ENCODE data around the gene NEK3. TPM values are rescaled to one million over a fixed set of nuclear protein-coding genes. Genes with fewer than 3 reads are reported as not detected.
A peak's percentile ranks its signal among the peaks of the same experiment; 100 is the strongest.
"Not testable (repeated sequence)": the region's sequence is repeated elsewhere in the genome, so short reads cannot be mapped to it uniquely, and the experiment has no call there.

Gene NEK3
- total and polyA plus RNA-seq, 8 donors = 2.3 to 171 (median 19.6) TPM

DNA sequence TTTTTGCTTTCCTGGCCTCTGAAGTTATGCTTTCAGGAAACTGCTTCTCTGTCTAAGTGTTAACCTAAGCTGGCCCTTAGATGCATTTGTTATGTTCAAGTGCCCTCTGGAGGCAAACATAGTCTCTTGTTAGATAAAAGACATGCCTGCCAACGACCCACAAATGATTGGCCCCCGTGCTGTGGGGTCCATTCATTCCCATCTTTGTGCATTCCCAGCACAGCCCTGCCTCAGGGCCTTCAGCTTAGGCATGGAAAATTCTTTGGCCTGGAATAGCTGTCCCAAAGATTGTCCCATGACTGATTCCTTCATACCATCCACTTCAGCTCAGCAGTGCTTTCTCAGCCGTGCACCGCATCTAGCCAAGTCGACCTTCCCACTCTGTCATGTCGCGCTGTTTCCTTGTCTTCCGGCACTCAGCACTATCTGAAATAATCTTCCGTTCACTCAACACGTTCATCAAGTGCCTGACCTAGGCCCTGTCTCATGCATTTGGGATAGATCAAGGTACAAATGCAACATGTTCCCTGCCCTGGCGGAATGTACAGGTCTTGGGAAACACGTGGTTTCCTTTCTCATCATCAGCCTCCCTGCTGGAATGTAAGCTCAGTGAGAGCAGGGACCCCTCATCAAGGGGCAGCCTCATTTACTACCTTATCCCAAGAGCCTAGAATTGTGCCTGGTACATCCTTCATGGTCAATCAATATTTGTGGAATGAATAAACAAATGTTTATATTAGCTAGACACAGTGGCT, 42.2 kb upstream of the NEK3 start:
- TF ChIP-seq, protein P1, sequence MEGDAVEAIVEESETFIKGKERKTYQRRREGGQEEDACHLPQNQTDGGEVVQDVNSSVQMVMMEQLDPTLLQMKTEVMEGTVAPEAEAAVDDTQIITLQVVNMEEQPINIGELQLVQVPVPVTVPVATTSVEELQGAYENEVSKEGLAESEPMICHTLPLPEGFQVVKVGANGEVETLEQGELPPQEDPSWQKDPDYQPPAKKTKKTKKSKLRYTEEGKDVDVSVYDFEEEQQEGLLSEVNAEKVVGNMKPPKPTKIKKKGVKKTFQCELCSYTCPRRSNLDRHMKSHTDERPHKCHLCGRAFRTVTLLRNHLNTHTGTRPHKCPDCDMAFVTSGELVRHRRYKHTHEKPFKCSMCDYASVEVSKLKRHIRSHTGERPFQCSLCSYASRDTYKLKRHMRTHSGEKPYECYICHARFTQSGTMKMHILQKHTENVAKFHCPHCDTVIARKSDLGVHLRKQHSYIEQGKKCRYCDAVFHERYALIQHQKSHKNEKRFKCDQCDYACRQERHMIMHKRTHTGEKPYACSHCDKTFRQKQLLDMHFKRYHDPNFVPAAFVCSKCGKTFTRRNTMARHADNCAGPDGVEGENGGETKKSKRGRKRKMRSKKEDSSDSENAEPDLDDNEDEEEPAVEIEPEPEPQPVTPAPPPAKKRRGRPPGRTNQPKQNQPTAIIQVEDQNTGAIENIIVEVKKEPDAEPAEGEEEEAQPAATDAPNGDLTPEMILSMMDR (IDR thresholded peaks at IDR 0.05) = peak in 1 of 7 experiments; percentile 7
- H3K36me3 ChIP-seq; H3K4me3 ChIP-seq; intact Hi-C loops (cut with DNase I; ENCODE audit: low total_unique reads); H3K9me3 ChIP-seq; H3K27me3 ChIP-seq; H3K4me1 ChIP-seq; H3K27ac ChIP-seq: not testable (repeated sequence)
- WGBS, 5 donors = 33 to 39% (median 37%) methylated on average over 12 of the region's 12 CpGs
- peak in 1 of 2 donors; percentile 75 for DNase-seq

DNA sequence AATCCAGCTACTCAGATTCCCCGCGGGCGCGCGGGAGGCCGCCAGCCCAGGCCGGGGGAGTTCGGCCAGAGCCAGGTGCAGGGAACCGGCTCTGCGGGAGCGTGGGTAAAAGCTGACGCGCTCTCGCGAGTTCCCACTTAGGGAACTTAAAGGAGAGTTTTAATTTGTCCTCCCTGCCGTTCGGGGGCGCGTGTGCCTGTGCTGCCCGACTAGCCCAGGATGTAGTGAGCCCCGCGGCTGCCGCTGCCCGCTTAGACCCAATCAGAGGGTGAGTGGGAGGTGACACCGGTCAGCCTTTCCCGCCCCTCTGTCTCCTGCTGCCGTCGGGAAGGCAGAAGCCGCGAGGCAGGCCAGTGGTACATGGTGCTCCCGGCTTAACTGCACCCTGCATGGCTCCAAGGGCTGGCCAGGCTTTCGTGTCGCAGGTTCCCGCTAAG, 36.0 kb upstream of the NEK3 start:
- Histone ChIP-seq H3K4me3 (peak overlapping the region; percentile 68 to 94 (median 84)), H3K36me3 (peaks cover 0 to 2% (median 0%) of the 10 kb centered on the region in 4 donors), H3K27ac (peak overlapping the region; percentile 25 to 85 (median 83)), H3K9me3 (no peaks in the 10 kb centered on the region), H3K27me3 (no peaks in the 10 kb centered on the region), H3K4me1 (peaks cover 16 to 38% (median 33%) of the 10 kb centered on the region in 4 donors)
- TF ChIP-seq, protein P1 (IDR thresholded peaks at IDR 0.05) = no peak
- TF ChIP-seq EP300 (IDR thresholded peaks at IDR 0.05) = no peak
- TF ChIP-seq POLR2A (IDR thresholded peaks at IDR 0.05) = no peak
- peak in 2 of 3 donors; percentile 47 to 72 for TF ChIP-seq POLR2AphosphoS5 (IDR thresholded peaks at IDR 0.05)
- DNase-seq = peak; percentile 79 to 94
- WGBS, 5 donors = 4 to 18% (median 13%) methylated on average over 20 to 34 of the region's 34 CpGs
- intact Hi-C loops (cut with DNase I; ENCODE audit: low total_unique reads) = no loop called here

DNA sequence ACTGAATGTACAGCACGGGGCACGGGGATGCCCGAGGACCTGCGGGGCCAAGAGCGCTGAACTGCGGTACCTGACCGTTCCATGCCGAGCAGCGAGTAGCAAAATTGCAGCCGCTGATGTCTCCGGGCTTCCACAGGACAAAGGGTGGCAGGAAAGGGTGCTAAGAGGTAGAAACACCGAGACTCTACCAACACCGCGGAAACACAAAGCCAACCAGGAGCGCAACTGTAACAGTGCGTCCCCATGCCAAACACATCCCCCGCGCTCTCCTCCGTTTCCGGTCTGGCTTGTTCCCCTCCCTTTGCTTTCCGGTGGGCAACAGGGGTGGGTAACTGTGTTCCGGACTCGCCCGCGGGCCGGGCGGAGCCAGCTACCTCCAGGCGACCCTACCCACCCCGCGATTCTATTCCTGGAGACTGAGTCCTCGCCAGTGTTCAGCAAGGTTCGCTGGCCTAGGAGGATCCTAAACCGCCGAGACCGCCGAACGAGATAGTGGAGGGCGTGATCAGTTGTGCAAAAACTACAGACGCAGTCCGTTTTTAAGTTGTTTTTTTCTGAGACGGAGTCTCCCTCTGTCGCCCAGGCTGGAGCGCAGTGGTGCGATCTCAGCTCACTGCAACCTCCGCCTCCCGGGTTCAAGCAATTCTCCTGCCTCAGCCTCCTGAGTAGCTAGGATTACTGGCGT, 34.9 kb upstream of the NEK3 start:
- WGBS, 5 donors = 0 to 1% (median 0%) methylated on average over 32 to 47 of the region's 47 CpGs
- no peaks in the 10 kb centered on the region for H3K9me3 ChIP-seq
- H3K27me3 ChIP-seq = no peaks in the 10 kb centered on the region
- TF ChIP-seq, protein P1 (IDR thresholded peaks at IDR 0.05) = peak in 1 of 7 experiments; percentile 13
- TF ChIP-seq POLR2AphosphoS5 (IDR thresholded peaks at IDR 0.05) = peak; percentile 66 to 88 (median 73)
- no peak for TF ChIP-seq EP300 (IDR thresholded peaks at IDR 0.05)
- TF ChIP-seq POLR2A (IDR thresholded peaks at IDR 0.05) = peak in 1 of 4 donors; percentile 15
- intact Hi-C loops (cut with DNase I; ENCODE audit: low total_unique reads) = no loop called here
- H3K4me1 ChIP-seq = peaks cover 16 to 38% (median 33%) of the 10 kb centered on the region in 4 donors
- peaks cover 1 to 8% (median 2%) of the 10 kb centered on the region in 4 donors for H3K36me3 ChIP-seq
- H3K27ac ChIP-seq = peak overlapping the region; percentile 70 to 85 (median 83)
- peak overlapping the region; percentile 68 to 94 (median 84) for H3K4me3 ChIP-seq
- DNase-seq = peak; percentile 88 to 95

DNA sequence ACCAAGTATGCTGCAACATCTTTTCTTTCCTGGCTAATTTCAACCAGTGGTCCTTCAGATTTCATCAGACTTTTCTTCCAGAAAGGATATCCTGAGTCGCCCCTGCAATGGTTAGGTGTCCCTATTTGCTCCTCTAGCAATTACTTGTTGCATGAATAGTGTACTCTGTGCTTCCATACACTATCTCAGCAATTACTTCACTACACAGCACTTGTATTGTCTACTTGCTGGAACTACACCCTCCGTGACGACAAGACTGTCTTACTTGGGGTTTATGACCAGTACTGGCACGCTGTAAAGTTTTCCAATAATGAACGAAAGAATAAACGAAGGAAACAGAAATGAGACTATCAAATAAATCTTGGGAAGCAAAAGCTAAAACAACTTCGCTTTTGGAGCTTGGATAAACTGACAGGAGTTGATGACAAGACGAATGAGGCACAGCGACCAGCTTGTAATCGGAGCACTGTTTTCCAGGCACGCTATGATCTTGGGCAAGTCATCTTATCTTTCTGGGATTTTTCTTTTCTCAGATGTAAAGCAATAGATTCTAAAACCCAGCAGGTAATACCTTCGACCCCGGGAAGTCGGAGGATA, 34.3 kb upstream of the NEK3 start:
- DNase-seq = peak in 1 of 2 donors; percentile 49
- H3K27ac ChIP-seq = peak overlapping the region; percentile 70 to 85 (median 83)

DNA sequence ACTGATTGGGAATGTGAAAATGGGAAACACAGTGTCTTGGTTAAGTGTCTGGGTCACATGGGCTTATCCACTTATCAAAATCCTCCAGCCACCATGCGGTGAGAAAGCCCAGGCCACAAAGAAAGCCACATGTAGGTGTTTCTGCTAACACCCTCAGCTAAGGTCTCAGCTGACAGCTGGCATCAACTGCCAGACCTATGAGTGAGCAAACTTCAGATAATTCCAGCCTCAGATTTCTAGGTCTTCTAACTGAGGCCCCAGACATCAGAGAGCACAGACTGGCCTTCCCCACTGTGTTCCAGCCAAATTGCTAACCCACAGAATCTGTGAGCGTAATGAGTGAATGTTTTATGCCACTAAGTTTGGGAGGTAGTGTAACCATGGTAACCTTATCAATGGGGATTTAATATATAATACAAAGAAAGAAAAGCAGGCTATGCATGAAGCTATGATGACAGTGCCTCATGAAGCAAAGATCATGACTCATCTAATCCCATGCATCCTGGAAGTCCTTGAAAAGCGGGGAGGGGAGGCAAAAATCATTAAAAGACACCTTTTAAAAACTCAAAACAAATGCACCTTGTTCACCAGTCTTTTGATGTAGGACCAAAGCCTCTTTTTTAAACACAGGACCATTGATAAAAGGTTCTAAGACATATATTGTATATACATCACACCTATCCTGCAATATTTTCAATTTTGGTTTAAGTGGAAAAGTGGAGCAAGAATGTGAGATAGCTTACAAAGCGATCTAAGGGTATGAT, 28.2 kb upstream of the NEK3 start:
- Histone ChIP-seq H3K36me3 (peaks cover 26 to 64% (median 43%) of the 10 kb centered on the region in 4 donors), H3K4me1 (peaks cover under 1 to 28% (median 20%) of the 10 kb centered on the region in 4 donors)
- H3K9me3 ChIP-seq; H3K27ac ChIP-seq; H3K27me3 ChIP-seq; intact Hi-C loops (cut with DNase I; ENCODE audit: low total_unique reads); H3K4me3 ChIP-seq; DNase-seq: not testable (repeated sequence)
- 80 to 86% (median 83%) methylated on average over 4 of the region's 4 CpGs for WGBS, 5 donors

More for the DNA sequence above, 34.3 kb upstream of the NEK3 start:
- H3K4me3 ChIP-seq = peak overlapping the region; percentile 68 to 94 (median 84)
- H3K27me3 ChIP-seq; H3K9me3 ChIP-seq; intact Hi-C loops (cut with DNase I; ENCODE audit: low total_unique reads): not testable (repeated sequence)
- H3K4me1 ChIP-seq = peaks cover 16 to 38% (median 33%) of the 10 kb centered on the region in 4 donors
- WGBS, 5 donors = 0 to 1% (median 1%) methylated on average over 14 of the region's 14 CpGs
- H3K36me3 ChIP-seq = peaks cover 4 to 14% (median 8%) of the 10 kb centered on the region in 4 donors

All from stomach (tissue), 9 donors.